BJ (cell line): ENCODE data around the gene MKRN2. TPM values are rescaled to one million over a fixed set of nuclear protein-coding genes. Genes with fewer than 3 reads are reported as not detected.

Experiments
- CTCF ChIA-PET: fragments of 350-600 bp; formaldehyde crosslinking; extraction: SDS; loops from one replicate; lab custom pipeline; 2021; ENCODE audit warnings: antibody characterized with exemption, inconsistent platforms; lab: Yijun Ruan, JAX
- POLR2A ChIA-PET: fragments of 300-600 bp; sonication (Branson Sonifier 250); formaldehyde crosslinking; extraction: SDS; loops from one replicate; lab custom pipeline; 2021; ENCODE audit warnings: antibody characterized with exemption; lab: Charles Lee
- DNase-seq: peaks from one replicate; pipeline ENCODE4 v3.0.0-alpha.2; 2011; ENCODE audit warnings: low read depth
- H3K27me3 ChIP-seq: 2 replicates; pipeline ENCODE4 v1.6.0; 2011; ENCODE audit warnings: low read length; ENCODE audit not compliant: control insufficient read depth, insufficient read depth
- H3K36me3 ChIP-seq: 2 replicates; pipeline ENCODE4 v1.5.1; 2011; ENCODE audit warnings: low read length; ENCODE audit not compliant: control insufficient read depth, insufficient read depth
- H3K4me3 ChIP-seq: 2 replicates; pipeline ENCODE4 v1.5.1; 2011; ENCODE audit warnings: low read depth, mild to moderate bottlenecking, control low read depth, low read length
- CTCF ChIP-seq: IDR thresholded peaks from 2 replicates; pipeline ENCODE4 v1.5.1; 2011; ENCODE audit warnings: low read depth, mild to moderate bottlenecking, control low read depth, inconsistent platforms, low read length, moderate library complexity; ENCODE audit not compliant: insufficient read depth
- polyA plus RNA-seq: library from polyadenylated mRNA; depleted of rRNA; stranded (reverse); fragments of >200 nt; gene quantifications from 2 replicates; pipeline ENCODE4 v1.2.3, GENCODE V29; 2011

The MKRN2 gene
- polyA plus RNA-seq, 1 experiment = 56.2 TPM

GRCh38 chr3:12590096-12590495 lies 33.2 kb downstream of the MKRN2 start:
- H3K27me3 ChIP-seq = no peaks in the 10 kb centered on the region
- no peak for TF ChIP-seq CTCF
- CTCF ChIA-PET = no interaction called here
- POLR2A ChIA-PET = no interaction called here
- H3K4me3 ChIP-seq = no peak overlapping the region
- DNase-seq = no peak
- peaks cover 21% of the 10 kb centered on the region for H3K36me3 ChIP-seq

- peaks cover 19% of the 10 kb centered on the region for H3K36me3 ChIP-seq
- TF ChIP-seq CTCF = no peak
- POLR2A ChIA-PET = no interaction called here
- H3K27me3 ChIP-seq = no peaks in the 10 kb centered on the region
- no peak overlapping the region for H3K4me3 ChIP-seq
- DNase-seq = no peak
- CTCF ChIA-PET = no interaction called here
These were observed 34.6 kb downstream of the MKRN2 start for GRCh38 chr3:12591456-12591855.

- peaks cover 19% of the 10 kb centered on the region for H3K36me3 ChIP-seq
- TF ChIP-seq CTCF = no peak
- no peaks in the 10 kb centered on the region for H3K27me3 ChIP-seq
- ChIA-PET POLR2A (no interaction called here), CTCF (interaction anchor here (0.8 kb wide), 1 partner anchor 128 kb away, joined by 4 read pairs; no protein-coding TSS in a partner anchor)
- no peak overlapping the region for H3K4me3 ChIP-seq
- no peak for DNase-seq
These were observed 35.3 kb downstream of the MKRN2 start for GRCh38 chr3:12591997-12592715.

- Histone ChIP-seq H3K36me3 (peaks cover 18% of the 10 kb centered on the region), H3K27me3 (no peaks in the 10 kb centered on the region), H3K4me3 (no peak overlapping the region)
- no peak for TF ChIP-seq CTCF
- POLR2A ChIA-PET = no interaction called here
- no peak for DNase-seq
- CTCF ChIA-PET = no interaction called here
These were observed 36.6 kb downstream of the MKRN2 start for GRCh38 chr3:12593473-12593872.

- Histone ChIP-seq H3K36me3 (peaks cover 8% of the 10 kb centered on the region), H3K27me3 (no peaks in the 10 kb centered on the region), H3K4me3 (no peak overlapping the region)
- CTCF ChIA-PET = interaction anchor here (1.0 to 1.6 kb wide), 2 partner anchors 8 to 121 kb away, joined by 3 to 4 read pairs; no protein-coding TSS in a partner anchor
- TF ChIP-seq CTCF = no peak
- DNase-seq = no peak
- POLR2A ChIA-PET = no interaction called here
These were observed 42.0 kb downstream of the MKRN2 start for GRCh38 chr3:12598890-12599289.
